ENCODE measurements around the gene MOCS1.

The MOCS1 gene

GRCh38 chr6:39948199-39948791, 14.0 kb upstream of the MOCS1 start:
- DNase-seq (ENCODE audit: low read depth): no peak

DNA sequence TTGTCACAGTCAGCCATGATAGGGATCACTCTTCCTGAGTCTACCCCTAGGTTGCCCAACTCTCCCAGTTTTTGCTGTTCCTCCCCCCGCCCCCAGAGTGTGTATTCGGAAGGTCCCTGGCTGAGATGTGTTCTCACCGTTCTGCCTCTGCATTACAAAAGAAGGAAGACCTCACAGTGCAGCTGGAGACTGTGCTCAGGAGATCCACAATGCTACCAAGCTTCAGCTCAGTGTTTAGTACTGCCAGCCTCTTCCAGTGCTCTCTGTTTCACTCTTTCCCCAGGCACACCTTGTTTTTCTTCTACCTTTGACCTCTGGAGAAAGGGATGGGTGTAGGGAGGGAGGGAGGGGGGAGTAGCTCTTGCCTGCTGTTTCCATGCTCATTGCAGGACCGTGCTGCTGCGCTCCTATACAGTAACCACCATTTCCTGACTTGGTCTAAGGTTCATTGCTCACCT, 13.4 kb upstream of the MOCS1 start:
- DNase-seq (ENCODE audit: low read depth): no peak

GRCh38 chr6:39945626-39946025, 11.4 kb upstream of the MOCS1 start:
- DNase-seq (ENCODE audit: low read depth): no peak

DNA sequence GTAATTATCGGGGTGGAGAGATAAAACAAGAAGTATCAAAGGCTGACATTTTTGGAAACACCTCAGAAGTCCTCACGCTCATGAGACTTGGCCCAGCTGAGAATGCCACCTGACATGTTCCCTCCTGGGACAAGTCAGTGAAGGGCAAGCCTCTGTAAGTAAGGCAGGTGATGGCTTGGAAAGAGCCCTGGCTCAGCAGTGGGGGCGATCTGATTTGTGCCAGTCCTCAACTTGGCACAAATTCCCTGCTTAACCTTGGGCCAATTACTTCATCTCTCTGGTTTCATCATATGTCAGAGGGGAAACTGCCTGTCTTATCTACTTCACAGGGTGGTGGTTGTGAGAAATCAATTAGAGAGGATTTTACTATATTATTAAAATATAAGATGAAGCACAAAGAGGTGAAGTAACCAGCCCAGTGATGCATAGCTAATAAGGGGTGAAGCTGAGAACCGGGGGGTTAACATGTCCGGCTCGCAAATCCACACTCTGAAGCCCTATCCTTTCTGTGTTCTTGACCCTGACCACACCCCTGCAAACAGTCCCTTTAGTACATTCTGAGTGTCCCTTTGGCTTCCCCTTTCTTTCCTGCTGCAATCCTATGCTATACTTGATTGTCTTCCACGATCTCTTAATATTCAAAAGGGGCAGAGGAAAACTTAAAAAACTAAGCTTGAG, 8.8 kb upstream of the MOCS1 start:
- DNase-seq (ENCODE audit: low read depth): no peak

DNA sequence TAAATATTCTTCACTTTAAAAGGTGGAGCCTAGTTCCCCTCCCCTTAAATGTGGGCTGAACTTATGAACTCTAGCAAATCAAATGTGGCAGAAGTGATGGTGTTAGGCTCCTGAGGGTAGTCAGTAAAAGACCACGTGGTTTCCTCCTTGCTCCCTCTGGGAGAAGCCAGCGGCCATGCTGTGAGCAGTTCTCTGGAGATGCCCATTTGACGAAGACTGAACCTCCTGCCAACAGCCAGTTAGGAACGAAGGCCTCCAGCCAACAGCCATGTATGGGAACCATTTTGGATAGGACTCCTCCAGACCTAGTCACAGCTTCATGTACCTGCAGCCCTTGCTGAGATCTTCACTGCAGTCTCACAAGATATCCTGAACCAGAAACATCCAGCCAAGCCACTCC, 7.6 kb upstream of the MOCS1 start:
- no peak for DNase-seq (ENCODE audit: low read depth)

GRCh38 chr6:39941138-39941537, 6.9 kb upstream of the MOCS1 start:
- no peak for DNase-seq (ENCODE audit: low read depth)

DNA sequence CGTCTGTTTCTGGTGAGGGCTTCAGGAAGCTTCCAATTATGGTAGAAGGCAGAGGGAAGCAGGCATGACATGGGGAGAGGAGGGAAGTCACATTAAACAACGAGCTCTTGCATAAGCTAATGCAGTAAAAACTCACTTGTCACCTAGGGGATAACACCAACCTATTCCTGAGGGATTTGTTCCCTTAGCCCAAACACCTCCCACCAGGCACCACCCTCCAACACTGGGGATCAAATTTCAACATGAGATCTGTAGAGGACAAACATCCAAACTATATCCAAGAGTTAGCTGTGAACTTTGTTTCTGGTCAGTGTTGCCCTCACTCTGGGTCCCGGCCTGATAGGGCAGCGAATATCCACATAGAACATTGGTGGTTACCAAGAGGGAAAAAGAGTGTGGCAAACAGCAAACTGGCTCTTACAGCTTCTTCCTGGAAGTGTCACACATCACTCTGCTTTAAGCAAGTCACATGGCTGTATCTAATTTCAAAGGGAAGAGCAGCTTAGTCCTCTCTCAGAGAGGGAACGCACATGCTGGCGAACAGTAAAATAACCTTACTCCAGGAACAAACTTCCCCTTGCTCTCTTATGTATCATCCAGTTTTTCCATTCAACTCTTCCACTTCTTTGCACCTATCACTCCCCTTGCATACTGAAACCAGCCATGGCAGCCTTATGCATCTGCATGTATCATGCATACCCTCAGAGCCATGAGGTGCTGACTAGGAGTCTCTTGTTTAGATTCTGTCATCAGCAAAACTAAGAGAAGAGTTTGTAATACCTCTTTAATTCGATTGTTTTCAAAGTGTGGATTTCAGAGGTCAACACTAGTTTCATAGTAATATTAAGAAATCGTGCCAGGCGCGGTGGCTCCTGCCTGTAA, 4.8 kb upstream of the MOCS1 start:
- no peak for DNase-seq (ENCODE audit: low read depth)

DNA sequence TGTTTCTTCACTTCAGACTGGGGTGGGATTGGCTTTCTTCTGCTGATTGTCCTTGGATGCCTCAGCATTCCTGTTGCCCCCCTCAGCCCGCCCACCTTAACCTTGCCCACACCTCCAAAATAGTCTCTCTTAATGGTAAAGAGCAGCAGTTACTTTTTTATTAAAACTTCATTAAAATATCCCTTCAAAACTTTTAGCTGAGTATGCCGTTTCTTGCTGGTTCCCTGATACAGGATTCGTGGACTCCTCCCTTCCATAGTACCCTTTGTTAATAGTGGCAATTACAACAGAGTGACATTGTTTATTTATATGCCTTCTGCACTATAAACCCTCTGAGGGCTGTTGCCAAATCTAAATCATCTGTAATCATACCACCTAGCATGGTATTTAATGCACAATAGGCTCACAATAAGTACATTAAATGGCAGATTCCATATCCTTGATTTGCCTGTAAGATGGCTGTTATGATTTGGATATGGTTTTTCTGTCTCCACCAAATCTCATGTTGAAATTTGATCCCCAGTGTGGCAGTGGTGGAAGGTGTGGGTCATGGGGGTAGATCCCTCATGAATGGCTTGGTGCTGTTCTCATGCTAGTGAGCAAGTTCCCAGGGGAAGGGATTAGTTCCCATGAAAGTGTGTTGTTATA, 3.5 kb upstream of the MOCS1 start:
- DNase-seq (ENCODE audit: low read depth): no peak

- no peak for DNase-seq (ENCODE audit: low read depth)
These were observed 2.6 kb upstream of the MOCS1 start for GRCh38 chr6:39936857-39937256.

DNA sequence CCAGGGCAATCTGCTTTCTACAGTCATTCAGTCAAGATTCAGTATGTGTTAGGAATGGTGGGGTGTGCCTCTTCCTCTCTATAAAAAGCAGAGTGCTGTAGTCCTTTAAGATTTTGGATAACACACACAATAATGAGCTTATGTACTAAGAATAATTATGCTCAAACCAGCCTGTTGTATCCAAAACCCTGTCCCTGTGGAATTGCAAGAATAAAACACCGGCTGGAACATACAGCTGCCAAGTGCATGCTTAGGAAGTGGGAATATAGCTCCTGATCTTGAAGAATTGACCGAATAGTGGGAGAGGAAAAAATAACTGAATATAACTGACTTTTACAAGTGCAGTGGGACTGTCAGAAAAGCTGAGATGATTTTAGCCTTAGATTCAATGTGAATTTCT, 979 bp upstream of the MOCS1 start:
- no peak for DNase-seq (ENCODE audit: low read depth)

GRCh38 chr6:39933669-39934130, 562 bp downstream of the MOCS1 start:
- DNase-seq (ENCODE audit: low read depth): no peak

DNA sequence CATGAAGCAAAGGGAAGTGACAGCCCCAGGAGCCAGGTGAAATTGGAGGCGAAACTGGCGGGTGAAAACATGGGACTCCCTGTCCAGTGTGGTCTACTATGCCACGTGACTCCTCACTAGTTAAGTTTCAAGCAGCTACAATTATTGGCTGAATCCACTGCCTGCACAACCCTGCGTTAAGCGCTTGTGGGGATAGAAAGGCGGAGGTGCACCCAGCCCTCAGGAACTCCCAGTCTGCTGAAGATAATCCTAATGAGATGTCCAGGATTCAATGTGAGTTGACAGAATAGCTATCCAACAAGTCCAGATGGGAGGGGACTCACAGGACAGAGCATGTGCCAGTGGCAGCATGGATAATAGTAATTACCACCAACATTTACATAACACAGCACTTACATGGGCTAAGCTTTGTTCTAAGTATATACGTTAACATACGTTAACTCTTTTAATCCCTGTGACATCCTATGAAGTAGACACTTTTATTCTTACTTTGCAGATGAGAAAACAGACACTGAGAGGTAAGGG, 1.8 kb downstream of the MOCS1 start:
- DNase-seq (ENCODE audit: low read depth): no peak

DNA sequence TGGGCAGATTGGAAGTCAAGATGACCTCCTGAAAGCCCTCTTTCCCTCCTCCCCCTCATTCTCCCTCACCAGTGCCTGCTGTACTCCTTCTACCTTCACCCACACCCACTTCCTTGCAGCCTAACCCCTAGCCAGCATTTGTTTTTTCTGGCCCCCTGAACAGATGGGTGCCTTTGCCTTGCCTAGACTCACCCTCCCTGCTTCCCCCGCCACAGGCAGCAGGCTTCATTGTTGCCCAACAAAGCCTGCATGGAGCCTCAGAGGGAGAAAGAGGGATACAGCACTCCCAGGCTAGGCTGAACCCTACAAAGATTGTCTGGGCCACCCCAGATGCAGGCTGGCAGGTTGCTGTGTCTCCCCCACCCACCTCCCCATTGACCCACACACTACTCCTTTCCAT, 2.7 kb downstream of the MOCS1 start:
- DNase-seq (ENCODE audit: low read depth): no peak

DNA sequence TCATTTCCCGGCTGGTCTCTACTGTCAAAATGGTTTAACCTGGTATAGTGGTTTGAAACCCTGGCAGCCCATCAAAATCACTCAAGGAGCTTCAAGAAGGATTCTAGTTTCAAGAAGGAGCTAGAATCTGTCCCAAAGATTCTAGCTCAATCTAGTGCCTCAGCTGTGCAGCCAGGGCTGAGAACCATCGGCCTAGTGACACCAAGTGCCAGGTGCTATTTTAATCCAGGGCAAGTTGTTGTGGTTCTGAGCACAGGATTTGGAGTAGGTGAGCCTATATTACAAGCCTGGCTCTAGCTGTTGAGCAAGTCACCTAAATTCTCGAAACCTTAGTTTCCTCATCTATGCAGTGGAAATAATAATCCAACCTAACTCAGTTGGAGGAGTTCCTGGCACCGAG, 3.7 kb downstream of the MOCS1 start:
- no peak for DNase-seq (ENCODE audit: low read depth)

GRCh38 chr6:39929733-39930461, 4.4 kb downstream of the MOCS1 start:
- DNase-seq (ENCODE audit: low read depth): peak; percentile 27

GRCh38 chr6:39929039-39929732, 5.1 kb downstream of the MOCS1 start:
- no peak for DNase-seq (ENCODE audit: low read depth)

- DNase-seq (ENCODE audit: low read depth): no peak
These were observed 7.1 kb downstream of the MOCS1 start for GRCh38 chr6:39927159-39927558.

GRCh38 chr6:39926668-39927067, 7.6 kb downstream of the MOCS1 start:
- DNase-seq (ENCODE audit: low read depth): no peak

- no peak for DNase-seq (ENCODE audit: low read depth)
These were observed 8.4 kb downstream of the MOCS1 start for GRCh38 chr6:39925931-39926290.

- DNase-seq (ENCODE audit: low read depth): no peak
These were observed 8.9 kb downstream of the MOCS1 start for GRCh38 chr6:39925191-39925930.

Data from GM04503 (cell line).